HTR-8/SVneo (cell line): ENCODE data around the gene HPRT1.
A peak's percentile ranks its signal among the peaks of the same experiment; 100 is the strongest.
"Not testable (repeated sequence)": the region's sequence is repeated elsewhere in the genome, so short reads cannot be mapped to it uniquely, and the experiment has no call there.

Experiments
- DNase-seq: peaks from one replicate; pipeline ENCODE4 v3.0.0; 2011; ENCODE audit warnings: low spot score, mixed read lengths; ENCODE audit not compliant: insufficient read length
- FAIRE-seq: peaks from 2 replicates; lab custom pipeline; 2011; peaks lifted over from hg19 to GRCh38; lab: Jason Lieb, UNC

HPRT1 gene, protein sequence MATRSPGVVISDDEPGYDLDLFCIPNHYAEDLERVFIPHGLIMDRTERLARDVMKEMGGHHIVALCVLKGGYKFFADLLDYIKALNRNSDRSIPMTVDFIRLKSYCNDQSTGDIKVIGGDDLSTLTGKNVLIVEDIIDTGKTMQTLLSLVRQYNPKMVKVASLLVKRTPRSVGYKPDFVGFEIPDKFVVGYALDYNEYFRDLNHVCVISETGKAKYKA

DNA sequence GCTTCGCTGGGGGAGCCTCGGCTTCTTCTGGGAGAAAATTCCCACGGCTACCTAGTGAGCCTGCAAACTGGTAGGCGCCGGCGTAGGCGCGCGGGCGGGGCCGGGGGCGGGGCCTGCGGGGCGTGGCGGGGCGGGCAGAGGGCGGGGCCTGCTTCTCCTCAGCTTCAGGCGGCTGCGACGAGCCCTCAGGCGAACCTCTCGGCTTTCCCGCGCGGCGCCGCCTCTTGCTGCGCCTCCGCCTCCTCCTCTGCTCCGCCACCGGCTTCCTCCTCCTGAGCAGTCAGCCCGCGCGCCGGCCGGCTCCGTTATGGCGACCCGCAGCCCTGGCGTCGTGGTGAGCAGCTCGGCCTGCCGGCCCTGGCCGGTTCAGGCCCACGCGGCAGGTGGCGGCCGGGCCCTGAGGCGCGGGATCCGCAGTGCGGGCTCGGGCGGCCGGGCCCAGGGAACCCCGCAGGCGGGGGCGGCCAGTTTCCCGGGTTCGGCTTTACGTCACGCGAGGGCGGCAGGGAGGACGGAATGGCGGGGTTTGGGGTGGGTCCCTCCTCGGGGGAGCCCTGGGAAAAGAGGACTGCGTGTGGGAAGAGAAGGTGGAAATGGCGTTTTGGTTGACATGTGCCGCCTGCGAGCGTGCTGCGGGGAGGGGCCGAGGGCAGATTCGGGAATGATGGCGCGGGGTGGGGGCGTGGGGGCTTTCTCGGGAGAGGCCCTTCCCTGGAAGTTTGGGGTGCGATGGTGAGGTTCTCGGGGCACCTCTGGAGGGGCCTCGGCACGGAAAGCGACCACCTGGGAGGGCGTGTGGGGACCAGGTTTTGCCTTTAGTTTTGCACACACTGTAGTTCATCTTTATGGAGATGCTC is at the start of gene HPRT1:
Gene HPRT1, plus strand, starts transcription at position 161 of the 857 bp plus-strand sequence. Its CDS starts 147 bp downstream, at position 308.
- no peak for FAIRE-seq

DNA sequence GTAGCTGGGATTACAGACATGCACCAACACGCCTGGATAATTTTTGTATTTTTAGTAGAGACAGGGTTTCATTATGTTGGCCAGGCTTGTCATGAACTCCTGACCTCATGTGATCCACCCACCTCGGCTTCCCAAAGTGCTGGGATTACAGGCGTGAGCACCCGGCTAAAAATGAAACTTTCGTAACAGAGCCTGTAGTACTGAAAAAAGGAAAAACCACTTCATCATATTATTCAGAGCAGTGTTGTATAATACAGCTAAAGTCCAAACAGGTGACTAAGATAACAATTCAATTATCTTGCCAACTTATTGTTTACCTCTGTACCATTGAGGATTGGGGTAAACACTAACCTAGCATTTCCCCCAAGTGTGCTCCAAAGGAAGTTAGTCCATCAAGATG is 43.9 kb upstream of the HPRT1 start:
- no peak for DNase-seq

More for the DNA sequence above, at the start of gene HPRT1:
- peak; percentile 34 for DNase-seq

DNA sequence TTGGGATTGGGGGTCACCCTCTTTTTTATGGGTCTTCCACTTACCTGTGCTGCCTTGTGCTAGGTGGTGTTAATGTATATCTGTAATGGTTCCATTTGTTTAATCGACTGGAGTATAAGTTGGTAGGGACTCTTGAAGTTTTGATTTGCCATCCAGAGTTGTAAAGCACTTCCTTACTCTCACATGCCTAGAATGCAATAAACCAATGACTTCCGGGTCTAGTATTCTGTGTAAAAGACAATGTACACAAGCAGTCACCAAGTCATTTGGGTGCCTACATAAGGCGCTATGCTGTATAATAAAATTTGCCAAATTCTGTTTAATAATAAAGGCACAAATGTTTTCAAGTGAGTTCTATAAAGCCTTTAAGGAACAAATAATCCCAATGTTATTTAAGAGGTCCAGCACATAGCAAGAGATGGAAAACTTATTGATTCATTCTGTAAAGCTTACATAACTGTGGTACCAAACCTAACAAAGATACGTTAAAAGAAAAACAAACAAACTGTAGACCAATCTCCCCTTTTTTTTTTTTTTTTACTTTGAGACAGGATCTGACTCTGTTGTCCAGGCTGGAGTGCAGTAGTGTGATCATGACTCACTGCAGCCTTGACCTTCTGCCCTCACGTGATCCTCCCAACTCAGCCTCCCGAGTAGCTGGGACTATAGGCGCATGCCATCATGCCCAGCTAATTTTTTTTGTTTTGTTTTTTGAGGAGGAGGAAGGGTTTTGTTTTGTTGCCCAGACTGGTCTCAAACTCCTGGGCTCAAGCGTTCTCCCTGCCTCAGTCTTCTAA is 41.5 kb upstream of the HPRT1 start:
- DNase-seq: no peak
- FAIRE-seq: no peak

More for the DNA sequence above, 43.9 kb upstream of the HPRT1 start:
- no peak for FAIRE-seq

DNA sequence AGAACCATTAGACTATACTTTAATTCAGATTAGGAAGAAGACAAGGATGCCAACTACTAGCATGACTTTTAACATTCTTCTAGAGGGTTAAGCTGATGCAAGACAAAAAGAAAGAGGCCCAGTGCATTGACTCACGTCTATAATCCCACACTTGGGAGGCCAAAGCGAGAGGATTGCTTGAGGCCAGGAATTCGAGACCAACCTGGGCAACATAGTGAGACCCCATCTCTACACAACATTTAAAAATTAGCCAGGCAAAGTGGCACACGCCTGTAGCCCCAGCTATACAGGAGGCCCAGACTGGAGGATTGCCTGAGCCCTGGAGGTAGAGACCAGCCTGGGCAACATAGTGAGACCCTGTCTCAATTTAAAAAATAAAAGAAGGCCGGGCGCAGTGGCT is 40.2 kb upstream of the HPRT1 start:
- no peak for FAIRE-seq
- no peak for DNase-seq

DNA sequence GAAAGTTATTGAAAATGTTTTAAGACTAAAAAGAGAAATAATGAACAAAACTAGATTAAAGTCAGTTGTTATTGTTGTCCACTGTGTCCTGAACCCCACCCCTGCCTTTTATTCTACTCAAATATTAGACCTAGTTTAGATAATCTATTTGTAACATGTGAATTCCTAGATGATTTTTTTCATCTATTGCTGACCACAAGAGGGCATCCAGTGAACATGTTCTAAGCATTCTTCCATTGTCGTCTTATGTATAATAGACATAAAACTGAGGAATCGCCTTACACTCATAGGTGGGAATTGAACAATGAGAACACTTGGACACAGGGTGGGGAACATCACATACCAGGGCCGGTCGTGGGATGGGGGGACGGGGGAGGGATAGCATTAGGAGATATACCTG is 36.4 kb upstream of the HPRT1 start:
- FAIRE-seq (no peak), DNase-seq (no peak)

DNA sequence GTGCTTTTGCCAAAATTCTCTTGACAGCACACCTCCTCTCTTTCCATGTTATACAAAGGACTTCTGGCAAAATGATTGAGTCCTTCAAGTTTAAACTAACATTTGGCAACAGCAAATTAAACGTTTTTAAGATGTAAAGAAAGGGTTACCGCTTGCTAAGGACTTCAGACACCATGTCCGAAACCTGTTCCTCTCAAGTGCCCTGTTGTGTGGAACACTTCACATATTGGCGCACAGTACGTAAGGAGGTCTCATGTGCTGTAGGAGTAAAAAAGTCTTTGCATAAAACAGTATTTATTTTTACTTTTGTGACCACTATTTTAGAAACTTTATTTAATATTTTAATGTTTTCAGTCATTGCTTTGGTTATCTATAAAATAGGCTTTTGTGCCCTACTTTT is 33.7 kb upstream of the HPRT1 start:
- DNase-seq: no peak
- no peak for FAIRE-seq

DNA sequence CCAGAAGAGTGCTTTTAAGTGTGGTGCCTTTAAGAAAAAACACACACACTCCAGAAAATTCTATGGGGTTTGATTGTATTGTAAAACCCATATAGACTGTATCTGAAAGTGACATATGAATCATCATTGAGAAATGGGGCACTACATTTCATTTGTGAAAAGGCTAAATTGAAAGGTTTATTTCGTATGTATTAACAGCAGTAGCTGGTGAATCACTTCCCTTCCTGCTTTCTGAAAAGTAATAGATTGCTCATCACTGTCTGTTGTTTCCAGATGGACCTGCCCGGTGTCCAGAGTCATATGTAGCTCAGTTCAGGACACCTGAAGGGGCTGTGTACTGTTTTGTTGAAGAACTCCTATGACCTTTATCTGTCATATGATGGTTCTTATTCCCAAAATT is 28.1 kb upstream of the HPRT1 start:
- DNase-seq (peak; percentile 4), FAIRE-seq (no peak)

DNA sequence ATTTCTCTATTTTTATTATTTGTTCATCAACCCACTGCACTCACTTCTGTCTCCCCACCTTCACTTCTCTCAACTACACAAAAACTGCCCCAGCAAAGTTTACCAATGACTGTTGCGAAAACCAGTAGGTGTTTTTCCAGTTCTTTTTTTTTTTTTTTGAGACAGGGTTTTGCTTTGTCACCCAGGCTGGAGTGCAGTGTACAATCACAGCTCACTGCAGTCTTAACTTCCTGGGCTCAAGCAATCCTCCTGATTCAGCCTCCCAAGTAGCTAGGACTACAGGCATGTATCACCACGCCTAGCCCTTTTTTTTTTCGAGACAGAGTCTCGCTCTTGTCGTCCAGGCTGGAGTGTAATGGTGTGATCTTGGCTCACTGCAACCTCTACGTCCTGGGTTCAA is 24.1 kb upstream of the HPRT1 start:
- no peak for DNase-seq
- no peak for FAIRE-seq

DNA sequence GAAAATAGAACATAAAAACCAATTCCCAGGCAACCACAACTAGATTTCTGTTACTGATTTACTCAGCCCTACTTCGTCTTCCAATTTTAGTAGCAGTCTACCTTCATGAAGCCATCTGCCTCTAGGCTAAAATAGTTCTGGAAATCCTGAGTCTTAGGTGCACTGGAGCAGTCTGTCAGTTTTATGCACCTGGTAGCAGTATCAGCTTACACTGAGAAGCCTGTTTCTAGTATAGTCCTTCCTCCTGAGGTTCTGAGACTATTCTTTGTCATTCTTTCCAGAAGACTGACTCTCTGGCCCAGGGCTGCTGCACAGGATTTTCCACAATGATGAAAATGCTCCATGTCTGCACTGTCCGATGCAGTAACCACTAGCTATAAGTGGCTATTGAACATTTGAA is 16.9 kb upstream of the HPRT1 start:
- DNase-seq (no peak), FAIRE-seq (no peak)

DNA sequence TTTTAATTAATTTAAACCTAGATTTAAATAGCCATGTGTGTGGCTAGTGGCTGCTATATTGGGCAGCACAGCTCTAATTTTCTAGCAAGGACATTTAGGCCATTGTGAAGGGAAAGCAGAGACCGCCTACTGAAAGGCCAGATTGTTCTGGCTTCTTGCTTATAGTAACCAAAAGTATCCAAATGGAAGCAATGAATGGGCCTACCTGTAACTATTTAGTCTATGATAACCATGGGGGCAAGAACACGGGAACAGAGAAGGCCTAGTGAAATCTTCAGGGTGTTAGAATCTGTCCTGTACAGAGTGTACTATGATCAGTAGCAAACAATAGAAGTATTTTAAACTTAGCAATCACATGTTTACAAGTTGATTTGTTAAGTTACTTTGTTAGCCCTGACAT is 16.5 kb upstream of the HPRT1 start:
- FAIRE-seq (no peak), DNase-seq (no peak)

DNA sequence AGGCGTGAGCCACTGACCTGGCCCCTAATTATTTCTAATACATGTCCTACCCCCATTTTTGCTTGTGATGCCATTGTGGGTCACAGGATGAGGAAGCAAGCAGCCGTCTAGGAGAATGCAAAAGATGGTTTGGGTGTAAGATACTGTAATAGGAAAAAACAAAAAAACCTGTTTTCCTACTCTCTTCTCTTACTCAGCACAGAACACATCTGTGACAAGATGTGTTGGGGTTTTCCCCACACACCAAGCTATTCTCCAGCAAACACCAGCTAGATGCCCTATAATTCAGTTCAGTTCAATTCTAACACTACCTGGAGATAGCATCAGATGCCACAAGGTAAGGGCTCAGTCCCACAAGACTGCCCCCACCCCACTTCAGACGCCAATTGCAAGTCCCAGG is 15.3 kb upstream of the HPRT1 start:
- FAIRE-seq (no peak), DNase-seq (no peak)

DNA sequence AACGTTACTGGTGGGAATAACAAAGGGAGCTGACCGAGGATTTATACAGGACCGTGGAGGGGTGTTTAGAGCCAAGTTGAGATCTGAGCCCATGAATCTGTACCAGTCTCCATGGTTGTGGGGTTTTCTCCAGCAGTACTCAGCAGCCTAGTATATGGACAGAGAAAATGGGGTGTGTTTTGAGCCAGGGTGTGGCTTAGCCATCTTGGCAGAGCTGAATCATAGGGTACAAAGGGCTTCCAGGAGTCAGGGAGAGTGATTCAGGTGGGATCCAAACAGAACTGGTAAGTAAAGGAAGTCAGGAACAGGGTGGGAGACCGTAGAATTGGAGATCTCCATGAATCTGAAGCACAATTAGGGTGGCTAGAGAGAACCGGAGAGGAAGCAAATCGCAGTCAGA is 7.4 kb upstream of the HPRT1 start:
- FAIRE-seq (no peak), DNase-seq (no peak)

DNA sequence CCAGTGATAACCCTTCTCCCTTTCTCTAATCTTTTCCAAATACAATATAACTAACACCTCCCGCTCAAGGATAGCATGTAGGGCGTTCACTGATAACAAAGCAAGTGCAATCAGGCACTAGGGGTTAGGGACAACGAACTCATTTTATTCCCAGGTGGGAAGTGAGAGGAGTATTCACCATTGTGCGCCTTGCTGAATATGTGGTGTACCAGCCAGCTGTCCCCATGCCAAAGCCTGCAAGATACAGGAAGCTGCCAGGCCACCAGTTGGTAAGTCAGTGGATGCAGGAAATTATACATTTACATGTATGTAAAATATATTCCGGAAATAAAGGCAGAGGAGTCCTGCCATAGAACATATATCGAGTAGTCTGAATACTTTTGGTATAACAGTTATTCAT is 6.3 kb upstream of the HPRT1 start:
- FAIRE-seq: no peak
- no peak for DNase-seq

DNA sequence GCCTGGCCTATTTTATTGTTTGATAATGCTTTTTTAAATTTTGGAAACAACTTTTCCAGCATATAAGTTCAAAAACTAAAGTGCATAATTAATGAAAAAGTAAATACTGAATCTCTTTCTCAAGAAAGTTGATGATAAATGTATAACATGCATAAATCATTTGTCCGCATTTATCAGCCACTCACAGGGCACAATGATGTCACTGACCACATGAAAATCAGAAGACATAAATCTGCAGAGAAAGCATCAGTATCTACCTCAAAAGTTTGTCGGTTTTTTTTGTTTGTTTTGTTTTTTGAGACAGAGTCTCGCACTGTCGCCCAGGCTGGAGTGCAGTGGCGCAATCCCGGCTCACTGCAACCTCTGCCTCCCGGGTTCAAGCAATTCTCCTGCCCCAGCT is 5.5 kb upstream of the HPRT1 start:
- FAIRE-seq (no peak), DNase-seq (no peak)

DNA sequence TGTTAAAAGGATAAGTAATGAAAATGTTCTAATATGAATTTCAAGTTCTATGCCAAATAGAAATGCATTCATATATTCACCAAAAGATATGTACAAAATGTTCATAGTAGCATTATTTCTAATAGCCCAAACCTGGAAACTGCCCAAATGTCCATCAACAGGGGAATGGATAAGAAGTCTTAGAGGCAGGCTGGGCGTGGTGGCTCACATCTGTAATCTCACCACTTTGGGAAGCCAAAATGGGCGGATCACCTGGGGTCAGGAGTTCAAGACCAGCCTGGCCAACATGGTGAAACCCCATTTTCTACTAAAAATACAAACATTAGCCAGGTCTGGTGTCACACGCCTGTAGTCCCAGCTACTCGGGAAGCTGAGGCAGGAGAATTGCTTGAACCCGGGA is 2.3 kb upstream of the HPRT1 start:
- FAIRE-seq: no peak

DNA sequence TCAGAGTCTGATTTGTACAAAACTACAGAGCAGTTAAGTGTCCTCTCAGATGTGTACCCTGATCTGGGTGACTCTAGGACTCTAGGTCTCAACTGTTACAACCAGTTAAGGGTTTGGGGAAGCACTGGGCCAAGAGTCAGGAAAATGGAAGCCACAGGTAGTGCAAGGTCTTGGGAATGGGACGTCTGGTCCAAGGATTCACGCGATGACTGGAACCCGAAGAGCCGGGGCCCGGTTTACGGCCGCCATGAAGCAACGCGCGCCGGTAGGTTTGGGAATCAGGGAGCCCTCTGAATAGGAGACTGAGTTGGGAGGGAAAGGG is 321 bp upstream of the HPRT1 start:
- DNase-seq (no peak), FAIRE-seq (no peak)

More for the DNA sequence above, 2.3 kb upstream of the HPRT1 start:
- DNase-seq: no peak

DNA sequence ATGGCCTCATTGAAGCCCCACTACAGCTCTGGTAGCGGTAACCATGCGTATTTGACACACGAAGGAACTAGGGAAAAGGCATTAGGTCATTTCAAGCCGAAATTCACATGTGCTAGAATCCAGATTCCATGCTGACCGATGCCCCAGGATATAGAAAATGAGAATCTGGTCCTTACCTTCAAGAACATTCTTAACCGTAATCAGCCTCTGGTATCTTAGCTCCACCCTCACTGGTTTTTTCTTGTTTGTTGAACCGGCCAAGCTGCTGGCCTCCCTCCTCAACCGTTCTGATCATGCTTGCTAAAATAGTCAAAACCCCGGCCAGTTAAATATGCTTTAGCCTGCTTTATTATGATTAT is 876 bp downstream of the HPRT1 start:
- no peak for DNase-seq
- FAIRE-seq: no peak

DNA sequence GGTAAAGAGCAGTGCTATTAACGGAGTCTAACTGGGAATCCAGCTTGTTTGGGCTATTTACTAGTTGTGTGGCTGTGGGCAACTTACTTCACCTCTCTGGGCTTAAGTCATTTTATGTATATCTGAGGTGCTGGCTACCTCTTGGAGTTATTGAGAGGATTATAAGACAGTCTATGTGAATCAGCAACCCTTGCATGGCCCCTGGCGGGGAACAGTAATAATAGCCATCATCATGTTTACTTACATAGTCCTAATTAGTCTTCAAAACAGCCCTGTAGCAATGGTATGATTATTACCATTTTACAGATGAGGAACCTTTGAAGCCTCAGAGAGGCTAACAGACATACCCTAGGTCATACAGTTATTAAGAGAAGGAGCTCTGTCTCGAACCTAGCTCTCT is 1.5 kb downstream of the HPRT1 start:
- DNase-seq: no peak

DNA sequence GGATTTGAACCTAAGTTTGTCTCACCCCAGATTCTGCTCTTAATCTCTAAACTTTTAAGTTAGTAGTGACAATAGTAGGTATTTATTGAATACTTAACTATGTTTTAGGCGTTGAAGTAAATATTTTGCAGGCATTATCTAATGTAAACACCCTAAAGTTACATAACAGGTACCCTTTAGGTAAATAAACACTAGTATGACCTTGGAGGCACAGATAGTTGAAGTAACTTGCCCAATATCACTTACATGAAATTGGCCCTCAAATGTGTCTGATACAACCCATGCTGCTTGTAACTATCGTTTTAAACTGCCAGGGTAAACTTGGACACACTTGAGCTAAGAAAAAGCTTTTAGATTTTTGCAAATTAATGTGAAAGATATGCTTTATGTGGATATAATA is 3.0 kb downstream of the HPRT1 start:
- FAIRE-seq (no peak), DNase-seq (no peak)

More for the DNA sequence above, 1.5 kb downstream of the HPRT1 start:
- no peak for FAIRE-seq

DNA sequence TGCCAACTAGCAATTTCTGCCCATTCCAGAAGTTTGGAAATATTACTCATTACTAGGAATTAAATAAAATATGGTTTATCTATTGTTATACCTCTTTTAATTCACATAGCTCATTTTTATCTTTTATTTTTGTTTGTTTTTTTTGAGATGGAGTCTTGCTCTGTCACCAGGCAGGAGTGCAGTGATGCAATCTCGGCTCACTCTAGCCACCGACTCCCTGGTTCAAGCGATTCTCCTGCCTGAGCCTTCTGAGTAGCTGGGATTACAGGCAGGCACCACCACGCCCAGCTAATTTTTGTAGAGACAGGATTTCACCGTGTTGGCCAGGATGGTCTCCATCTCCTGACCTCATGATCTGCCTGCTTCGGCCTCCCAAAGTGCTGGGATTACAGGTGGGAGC is 4.5 kb downstream of the HPRT1 start:
- DNase-seq, FAIRE-seq: not testable (repeated sequence)

DNA sequence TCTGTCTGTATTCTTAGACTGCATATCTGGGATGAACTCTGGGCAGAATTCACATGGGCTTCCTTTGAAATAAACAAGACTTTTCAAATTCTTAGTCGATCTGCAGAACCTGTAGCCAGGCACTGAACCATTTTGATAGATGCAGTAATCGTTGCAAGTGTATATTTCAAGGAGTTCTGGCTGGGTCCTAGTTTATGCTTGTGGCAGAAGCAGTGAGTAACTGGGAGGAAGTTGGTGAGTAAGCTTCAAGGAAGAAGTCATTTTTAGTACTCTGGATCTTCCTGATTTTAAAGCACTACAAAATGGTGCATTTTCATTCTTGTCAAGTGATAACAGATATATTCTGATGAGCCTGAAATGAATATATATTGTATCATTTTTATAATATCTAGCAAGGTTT is 9.5 kb downstream of the HPRT1 start:
- DNase-seq (no peak), FAIRE-seq (no peak)
